Measurements from ENCODE around the gene CDX1.

DNA sequence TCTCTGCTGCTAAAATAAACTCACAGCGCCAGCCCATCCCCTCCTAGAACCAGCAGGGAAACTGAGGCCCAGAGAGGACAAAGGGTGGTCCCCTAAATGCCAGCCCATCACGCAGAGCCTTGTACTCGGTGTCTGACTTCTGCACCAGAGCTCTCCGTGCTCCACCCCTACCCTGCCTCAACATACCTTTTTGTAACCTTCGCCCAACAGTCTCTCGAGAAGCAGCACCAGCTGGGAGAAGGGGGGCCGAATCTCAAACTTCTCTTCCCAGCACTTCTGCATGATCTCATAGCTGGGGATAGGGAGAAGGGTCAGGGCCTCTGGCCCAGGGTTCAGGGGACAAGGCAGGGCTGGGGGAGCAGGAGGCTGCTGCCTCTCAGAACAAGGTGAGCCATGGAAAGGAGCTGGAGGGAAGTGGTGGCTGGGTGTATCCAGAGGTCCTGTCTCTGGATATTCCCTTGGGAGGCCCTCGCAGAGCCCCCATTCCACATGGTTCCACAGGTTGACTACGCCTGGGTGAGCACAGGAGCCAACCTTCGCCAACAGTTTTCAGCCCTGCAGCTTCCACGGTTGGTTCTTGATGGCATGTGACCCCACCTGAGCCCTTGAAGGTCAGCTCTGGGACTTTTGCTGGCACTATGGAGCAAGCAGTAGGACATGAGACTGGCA, 47.9 kb upstream of the CDX1 start:
- TF ChIP-seq, protein P1, sequence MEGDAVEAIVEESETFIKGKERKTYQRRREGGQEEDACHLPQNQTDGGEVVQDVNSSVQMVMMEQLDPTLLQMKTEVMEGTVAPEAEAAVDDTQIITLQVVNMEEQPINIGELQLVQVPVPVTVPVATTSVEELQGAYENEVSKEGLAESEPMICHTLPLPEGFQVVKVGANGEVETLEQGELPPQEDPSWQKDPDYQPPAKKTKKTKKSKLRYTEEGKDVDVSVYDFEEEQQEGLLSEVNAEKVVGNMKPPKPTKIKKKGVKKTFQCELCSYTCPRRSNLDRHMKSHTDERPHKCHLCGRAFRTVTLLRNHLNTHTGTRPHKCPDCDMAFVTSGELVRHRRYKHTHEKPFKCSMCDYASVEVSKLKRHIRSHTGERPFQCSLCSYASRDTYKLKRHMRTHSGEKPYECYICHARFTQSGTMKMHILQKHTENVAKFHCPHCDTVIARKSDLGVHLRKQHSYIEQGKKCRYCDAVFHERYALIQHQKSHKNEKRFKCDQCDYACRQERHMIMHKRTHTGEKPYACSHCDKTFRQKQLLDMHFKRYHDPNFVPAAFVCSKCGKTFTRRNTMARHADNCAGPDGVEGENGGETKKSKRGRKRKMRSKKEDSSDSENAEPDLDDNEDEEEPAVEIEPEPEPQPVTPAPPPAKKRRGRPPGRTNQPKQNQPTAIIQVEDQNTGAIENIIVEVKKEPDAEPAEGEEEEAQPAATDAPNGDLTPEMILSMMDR (IDR thresholded peaks at IDR 0.05) = no peak
- TF ChIP-seq POLR2A (IDR thresholded peaks at IDR 0.05) = no peak
